GM06990 (cell line): Measurements from ENCODE around the gene CISH.
A peak's percentile ranks its signal among the peaks of the same experiment; 100 is the strongest.

Experiments used
- DNase-seq: peaks from one replicate; pipeline ENCODE4 v3.0.0-alpha.2; 2011; ENCODE audit not compliant: insufficient read length; ENCODE audit errors: extremely low read depth
- H3K27me3 ChIP-seq: replicated peaks from 2 replicates; pipeline ENCODE4 v1.6.0; 2011; ENCODE audit warnings: low read length; ENCODE audit not compliant: control insufficient read depth, insufficient read depth
- H3K36me3 ChIP-seq: 2 replicates; pipeline ENCODE4 v1.5.1; 2011; ENCODE audit warnings: low read length; ENCODE audit not compliant: control insufficient read depth, insufficient read depth
- H3K4me3 ChIP-seq: replicated peaks from 2 replicates; pipeline ENCODE4 v1.5.1; 2011; ENCODE audit warnings: low read depth, mild to moderate bottlenecking, control low read depth, low read length
- TF ChIP-seq, protein P1 (sequence below): IDR thresholded peaks from 2 replicates; pipeline ENCODE4 v1.5.1; 2011; ENCODE audit warnings: low read length, control low read depth, mild to moderate bottlenecking, inconsistent platforms; ENCODE audit not compliant: insufficient read depth, poor library complexity, severe bottlenecking

Gene CISH

DNA sequence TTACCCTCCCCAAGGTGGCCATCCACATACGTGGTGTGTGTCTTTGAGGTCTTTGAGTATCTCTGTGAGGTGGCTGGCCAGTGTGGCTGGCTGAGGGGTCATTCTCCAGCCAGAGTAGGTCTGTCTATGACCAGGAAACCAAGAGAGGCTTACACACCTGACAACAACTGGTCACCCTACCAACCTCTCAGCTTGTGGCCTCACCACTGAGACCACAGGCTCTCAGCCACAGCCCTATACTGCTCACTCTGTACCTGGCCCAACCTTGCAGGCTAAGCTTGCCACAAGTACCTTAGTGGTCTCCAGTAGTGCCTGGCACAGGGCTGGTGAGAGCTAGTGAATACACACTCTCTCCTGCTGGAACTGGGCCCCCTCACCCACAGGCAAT, 37.1 kb downstream of the CISH start:
- Histone ChIP-seq H3K27me3 (no peaks in the 10 kb centered on the region), H3K4me3 (no peak overlapping the region), H3K36me3 (peaks cover 15% of the 10 kb centered on the region)
- TF ChIP-seq, protein P1, sequence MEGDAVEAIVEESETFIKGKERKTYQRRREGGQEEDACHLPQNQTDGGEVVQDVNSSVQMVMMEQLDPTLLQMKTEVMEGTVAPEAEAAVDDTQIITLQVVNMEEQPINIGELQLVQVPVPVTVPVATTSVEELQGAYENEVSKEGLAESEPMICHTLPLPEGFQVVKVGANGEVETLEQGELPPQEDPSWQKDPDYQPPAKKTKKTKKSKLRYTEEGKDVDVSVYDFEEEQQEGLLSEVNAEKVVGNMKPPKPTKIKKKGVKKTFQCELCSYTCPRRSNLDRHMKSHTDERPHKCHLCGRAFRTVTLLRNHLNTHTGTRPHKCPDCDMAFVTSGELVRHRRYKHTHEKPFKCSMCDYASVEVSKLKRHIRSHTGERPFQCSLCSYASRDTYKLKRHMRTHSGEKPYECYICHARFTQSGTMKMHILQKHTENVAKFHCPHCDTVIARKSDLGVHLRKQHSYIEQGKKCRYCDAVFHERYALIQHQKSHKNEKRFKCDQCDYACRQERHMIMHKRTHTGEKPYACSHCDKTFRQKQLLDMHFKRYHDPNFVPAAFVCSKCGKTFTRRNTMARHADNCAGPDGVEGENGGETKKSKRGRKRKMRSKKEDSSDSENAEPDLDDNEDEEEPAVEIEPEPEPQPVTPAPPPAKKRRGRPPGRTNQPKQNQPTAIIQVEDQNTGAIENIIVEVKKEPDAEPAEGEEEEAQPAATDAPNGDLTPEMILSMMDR = no peak
- no peak for DNase-seq

DNA sequence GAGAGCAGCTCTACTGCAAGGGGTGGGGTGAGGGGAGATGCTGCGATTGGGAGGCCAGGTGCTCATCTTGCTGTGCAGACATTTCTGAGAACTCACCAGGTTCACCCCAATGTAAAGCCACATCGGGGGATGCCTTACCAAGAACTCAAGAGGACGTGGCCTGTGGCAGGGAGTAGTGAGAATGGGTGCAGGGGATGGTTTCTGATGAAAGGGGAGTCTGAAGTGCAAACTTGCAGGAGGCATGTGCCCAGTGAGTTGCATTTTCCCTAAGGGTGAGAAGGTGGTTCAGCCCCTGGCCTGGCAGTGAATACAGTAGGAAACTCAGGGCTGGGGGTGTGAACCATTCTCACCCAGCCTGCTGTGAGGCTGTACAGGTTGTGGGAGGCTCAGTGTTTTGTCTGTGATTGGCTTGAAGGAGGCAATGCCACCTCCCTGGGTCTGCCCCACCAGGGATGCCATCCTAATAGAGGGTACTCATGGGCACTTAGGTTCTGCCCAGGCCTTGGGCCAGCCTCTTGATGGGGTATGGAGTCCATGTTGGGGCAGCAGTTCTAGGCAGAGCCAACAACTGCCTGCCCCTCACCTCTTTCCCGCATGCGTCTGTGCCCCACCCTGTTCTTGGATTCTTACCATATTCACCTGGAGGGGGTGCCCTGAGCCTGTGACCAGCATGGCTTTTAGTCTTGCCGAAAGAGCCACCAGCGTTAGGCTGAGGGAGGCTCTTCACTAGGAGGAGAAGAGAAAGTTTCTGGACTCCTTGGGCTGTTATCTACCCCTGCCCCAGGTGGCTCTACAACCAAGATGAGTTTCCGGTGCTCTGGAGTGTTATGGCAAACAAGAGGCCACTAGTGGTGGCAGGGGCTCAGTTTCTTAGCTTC, 37.8 kb downstream of the CISH start:
- DNase-seq = no peak

DNA sequence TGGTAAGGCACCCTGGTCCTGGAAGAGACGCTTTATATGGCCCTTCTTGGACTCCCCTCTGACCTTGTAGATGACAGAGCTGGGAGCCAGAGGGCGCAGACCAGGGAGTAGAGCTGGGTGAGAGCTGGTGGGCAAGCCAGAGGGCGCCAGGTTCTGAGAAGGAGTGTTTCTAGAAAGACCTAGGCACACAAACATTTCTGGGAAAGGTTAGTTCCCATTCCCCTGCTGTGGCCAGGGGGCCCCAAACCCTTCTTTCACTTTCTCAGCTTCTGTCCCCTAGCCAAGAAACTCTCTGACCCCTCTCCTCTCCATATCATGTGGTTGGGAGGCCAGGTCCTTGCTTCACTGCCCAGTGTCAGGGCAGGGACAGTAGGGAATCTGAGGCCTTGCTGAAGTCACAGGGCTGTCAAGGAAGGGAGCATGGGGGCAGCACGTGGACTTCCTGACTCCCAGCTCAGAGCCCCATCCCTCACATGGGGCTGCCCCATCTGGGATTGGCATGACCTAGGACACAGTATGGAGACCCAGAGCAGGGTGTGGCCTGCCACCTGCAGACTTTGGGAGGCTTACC, 38.7 kb downstream of the CISH start:
- TF ChIP-seq, protein P1 = no peak
- H3K4me3 ChIP-seq = no peak overlapping the region
- no peaks in the 10 kb centered on the region for H3K27me3 ChIP-seq
- peaks cover 12% of the 10 kb centered on the region for H3K36me3 ChIP-seq
- no peak for DNase-seq

More for the DNA sequence above, 37.8 kb downstream of the CISH start:
- TF ChIP-seq, protein P1 = no peak
- Histone ChIP-seq H3K4me3 (no peak overlapping the region), H3K36me3 (peaks cover 12% of the 10 kb centered on the region), H3K27me3 (no peaks in the 10 kb centered on the region)

DNA sequence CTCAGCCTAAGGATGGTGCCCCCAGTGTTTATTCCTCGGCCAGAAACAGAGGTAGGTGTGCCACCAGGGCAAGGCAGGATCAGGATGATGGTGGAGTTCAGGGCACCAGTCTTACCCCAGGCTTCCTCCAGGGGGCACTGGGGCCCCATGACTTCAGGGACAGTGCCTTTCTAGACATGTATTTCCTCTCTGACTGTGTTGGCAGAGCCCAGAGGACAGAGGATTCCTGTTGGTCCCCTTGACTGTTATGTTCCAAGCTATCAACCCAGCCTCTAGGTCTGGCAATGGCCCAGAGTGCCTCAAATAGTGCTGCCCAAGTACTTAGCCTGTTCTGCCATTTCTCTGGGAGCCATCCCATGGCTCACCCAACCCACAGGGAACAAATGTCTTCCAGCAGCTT, 39.4 kb downstream of the CISH start:
- Histone ChIP-seq H3K27me3 (no peaks in the 10 kb centered on the region), H3K36me3 (peaks cover 10% of the 10 kb centered on the region), H3K4me3 (no peak overlapping the region)
- TF ChIP-seq, protein P1 = peak; percentile 87
- peak; percentile 43 for DNase-seq

DNA sequence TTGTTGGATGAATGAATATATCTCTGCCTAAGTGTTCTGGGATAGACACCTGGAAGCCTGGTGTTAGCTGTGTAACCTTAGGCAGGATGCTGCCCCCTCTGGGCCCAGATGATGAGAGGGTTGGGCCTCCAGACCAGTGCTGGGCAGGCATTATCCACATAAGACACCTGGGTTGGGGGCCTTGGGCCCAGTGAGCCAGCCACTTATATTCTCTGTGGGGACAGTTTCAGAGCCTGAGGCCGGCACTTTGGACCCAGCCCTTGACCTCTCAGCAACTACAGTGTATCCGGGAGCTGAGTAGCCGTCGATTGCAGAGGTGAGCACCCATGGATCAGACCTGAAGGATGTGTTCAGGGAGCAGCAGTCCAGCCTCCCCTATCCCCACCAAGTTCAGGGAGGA, 40.1 kb downstream of the CISH start:
- Histone ChIP-seq H3K27me3 (no peaks in the 10 kb centered on the region), H3K4me3 (no peak overlapping the region), H3K36me3 (peaks cover 10% of the 10 kb centered on the region)
- DNase-seq = no peak
- TF ChIP-seq, protein P1 = no peak
